Esophagus (tissue), 2 donors: Measurements from ENCODE around the gene THAP3. TPM values are rescaled to one million over a fixed set of nuclear protein-coding genes. Genes with fewer than 3 reads are reported as not detected.

Source experiments
- H3K27ac ChIP-seq, 2 donors: one replicate each; pipeline ENCODE4 v1.5.1; 2013; ENCODE audit warnings: low read depth in 2 of 2, mild to moderate bottlenecking in 2 of 2, inconsistent platforms in 1 of 2, low read length in 1 of 2, moderate library complexity in 1 of 2
- H3K27me3 ChIP-seq, 2 donors: one replicate each; pipeline ENCODE4 v1.6.1; 2013; ENCODE audit warnings: low read length in 2 of 2, control low read depth in 1 of 2, mild to moderate bottlenecking in 1 of 2; ENCODE audit not compliant: insufficient read depth in 2 of 2, control insufficient read depth in 1 of 2
- H3K36me3 ChIP-seq, 2 donors: one replicate each; pipeline ENCODE4 v1.6.1; 2013; ENCODE audit warnings: low read length in 1 of 2; ENCODE audit not compliant: control insufficient read depth in 2 of 2, insufficient read depth in 2 of 2
- H3K4me1 ChIP-seq, 2 donors: one replicate each; pipeline ENCODE4 v1.6.1; 2013; ENCODE audit warnings: low read length in 1 of 2; ENCODE audit not compliant: control insufficient read depth in 2 of 2, insufficient read depth in 2 of 2
- H3K4me3 ChIP-seq, 2 donors: one replicate each; pipeline ENCODE4 v1.5.1; 2013; ENCODE audit warnings: low read length in 2 of 2, mild to moderate bottlenecking in 2 of 2, low read depth in 1 of 2, moderate library complexity in 1 of 2
- H3K9me3 ChIP-seq, 2 donors: one replicate each; pipeline ENCODE4 v1.6.1; 2013; ENCODE audit warnings: mild to moderate bottlenecking in 2 of 2, low read depth in 1 of 2, low read length in 1 of 2, moderate library complexity in 1 of 2; ENCODE audit not compliant: control insufficient read depth in 2 of 2, insufficient read depth in 1 of 2
- WGBS, 2 donors: extraction: QIAGEN DNeasy Blood & Tissue Kit; methylation state at CpG; one replicate each; pipeline ENCODE4 v1.1.7; 2013; 5-methylcytosine and 5-hydroxymethylcytosine counted together
- polyA plus RNA-seq, 2 donors: library from polyadenylated mRNA; stranded (reverse); fragments of 200-250 nt; gene quantifications; one replicate each; pipeline ENCODE4 v1.2.3, GENCODE V29; 2013
- donor health status: healthy with polysubstance abuse.
- donor health status: Bipolar disorder and iron deficiency.

Gene THAP3
- polyA plus RNA-seq, 2 donors, result 10.5 to 18.1 TPM

- no peaks in the 10 kb centered on the region for H3K27me3 ChIP-seq
- H3K4me3 ChIP-seq, result no peak overlapping the region
- peaks cover 5 to 16% of the 10 kb centered on the region in 2 donors for H3K36me3 ChIP-seq
- WGBS, 2 donors, result 65 to 68% methylated on average over 21 of the region's 21 CpGs
- no peak overlapping the region for H3K27ac ChIP-seq
- H3K9me3 ChIP-seq, result no peaks in the 10 kb centered on the region
- H3K4me1 ChIP-seq, result peaks cover 17 to 31% of the 10 kb centered on the region in 2 donors
These were observed 40.3 kb upstream of the THAP3 start for GRCh38 chr1:6584126-6585080.

- no peaks in the 10 kb centered on the region for H3K9me3 ChIP-seq
- no peak overlapping the region for H3K4me3 ChIP-seq
- no peaks in the 10 kb centered on the region for H3K27me3 ChIP-seq
- H3K4me1 ChIP-seq, result peaks cover 16 to 31% of the 10 kb centered on the region in 2 donors
- WGBS, 2 donors, result 75 to 76% methylated on average over 12 of the region's 12 CpGs
- no peak overlapping the region for H3K27ac ChIP-seq
- peaks cover 5 to 24% of the 10 kb centered on the region in 2 donors for H3K36me3 ChIP-seq
These were observed 39.5 kb upstream of the THAP3 start for GRCh38 chr1:6585081-6585722.

- H3K4me3 ChIP-seq, result no peak overlapping the region
- H3K36me3 ChIP-seq, result peaks cover 5 to 27% of the 10 kb centered on the region in 2 donors
- no peaks in the 10 kb centered on the region for H3K9me3 ChIP-seq
- H3K4me1 ChIP-seq, result peaks cover 16 to 26% of the 10 kb centered on the region in 2 donors
- no peak overlapping the region for H3K27ac ChIP-seq
- WGBS, 2 donors, result 74 to 88% methylated on average over 7 of the region's 7 CpGs
- H3K27me3 ChIP-seq, result no peaks in the 10 kb centered on the region
These were observed 38.8 kb upstream of the THAP3 start for GRCh38 chr1:6585841-6586240.

GRCh38 chr1:6586404-6586816 lies 38.3 kb upstream of the THAP3 start:
- Histone ChIP-seq H3K4me3 (no peak overlapping the region), H3K4me1 (peaks cover 16 to 25% of the 10 kb centered on the region in 2 donors), H3K27ac (no peak overlapping the region), H3K36me3 (peaks cover 7 to 32% of the 10 kb centered on the region in 2 donors), H3K27me3 (no peaks in the 10 kb centered on the region), H3K9me3 (no peaks in the 10 kb centered on the region)
- WGBS, 2 donors, result 67 to 71% methylated on average over 11 of the region's 11 CpGs

- Histone ChIP-seq H3K36me3 (peaks cover 8 to 40% of the 10 kb centered on the region in 2 donors), H3K27me3 (no peaks in the 10 kb centered on the region), H3K4me1 (peaks cover 16 to 27% of the 10 kb centered on the region in 2 donors), H3K9me3 (no peaks in the 10 kb centered on the region), H3K27ac (peak overlapping the region; percentile 90 to 92), H3K4me3 (no peak overlapping the region)
- 34 to 42% methylated on average over 13 of the region's 13 CpGs for WGBS, 2 donors
These were observed 37.2 kb upstream of the THAP3 start for GRCh38 chr1:6587261-6588005.

- H3K4me1 ChIP-seq, result peaks cover 16 to 27% of the 10 kb centered on the region in 2 donors
- 57 to 62% methylated on average over 25 of the region's 25 CpGs for WGBS, 2 donors
- no peak overlapping the region for H3K4me3 ChIP-seq
- H3K27ac ChIP-seq, result peak overlapping the region; percentile 90 to 92
- H3K9me3 ChIP-seq, result no peaks in the 10 kb centered on the region
- H3K36me3 ChIP-seq, result peaks cover 8 to 49% of the 10 kb centered on the region in 2 donors
- H3K27me3 ChIP-seq, result no peaks in the 10 kb centered on the region
These were observed 36.4 kb upstream of the THAP3 start for GRCh38 chr1:6588128-6588892.

- Histone ChIP-seq H3K27ac (peak overlapping the region; percentile 90 to 92), H3K4me3 (no peak overlapping the region), H3K27me3 (no peaks in the 10 kb centered on the region), H3K36me3 (peaks cover 14 to 56% of the 10 kb centered on the region in 2 donors), H3K9me3 (peaks cover 0 to 1% of the 10 kb centered on the region in 2 donors), H3K4me1 (peaks cover 16 to 27% of the 10 kb centered on the region in 2 donors)
- 74 to 76% methylated on average over 24 of the region's 24 CpGs for WGBS, 2 donors
These were observed 35.7 kb upstream of the THAP3 start for GRCh38 chr1:6588893-6589520.

GRCh38 chr1:6590046-6590445 lies 34.6 kb upstream of the THAP3 start:
- H3K4me1 ChIP-seq, result peaks cover 16 to 27% of the 10 kb centered on the region in 2 donors

More at GRCh38 chr1:6590046-6590445, 34.6 kb upstream of the THAP3 start:
- no peak overlapping the region for H3K4me3 ChIP-seq
- peaks cover 14 to 61% of the 10 kb centered on the region in 2 donors for H3K36me3 ChIP-seq
- WGBS, 2 donors, result 83 to 86% methylated on average over 7 of the region's 7 CpGs
- H3K9me3 ChIP-seq, result peaks cover 0 to 1% of the 10 kb centered on the region in 2 donors
- no peaks in the 10 kb centered on the region for H3K27me3 ChIP-seq
- H3K27ac ChIP-seq, result no peak overlapping the region
